Uterus (tissue), 4 donors: ENCODE measurements around the gene HS6ST3. TPM values are rescaled to one million over a fixed set of nuclear protein-coding genes. Genes with fewer than 3 reads are reported as not detected.
"Not testable (repeated sequence)": the region's sequence is repeated elsewhere in the genome, so short reads cannot be mapped to it uniquely, and the experiment has no call there.

Experiments used
- DNase-seq, 2 donors: peaks; one replicate each; pipeline ENCODE4 v3.0.0-alpha.2; 2019 to 2020
- H3K27ac ChIP-seq, 2 donors: fragments of 200-600 bp; sonication (generic); 1 replicate in 1 of 2; 2 replicates in 1 of 2; pipeline ENCODE4 v1.5.1; 2016 to 2018
- H3K27me3 ChIP-seq, 2 donors: fragments of 200-600 bp; sonication (generic); one replicate each; pipeline ENCODE4 v1.5.1; 2018 to 2019; ENCODE audit warnings: control low read depth in 1 of 2
- H3K36me3 ChIP-seq, 2 donors: fragments of 200-600 bp; sonication (generic); one replicate each; pipeline ENCODE4 v1.5.1; 2019; ENCODE audit warnings: control low read depth in 1 of 2
- H3K4me1 ChIP-seq, 2 donors: fragments of 200-600 bp; sonication (generic); one replicate each; pipeline ENCODE4 v1.5.1; 2018 to 2019; ENCODE audit warnings: control low read depth in 1 of 2
- H3K4me3 ChIP-seq, 2 donors: fragments of 200-600 bp; sonication (generic); 1 replicate in 1 of 2; 2 replicates in 1 of 2; pipeline ENCODE4 v1.5.1; 2018 to 2019; ENCODE audit warnings: mild to moderate bottlenecking in 1 of 2
- H3K9me3 ChIP-seq, 2 donors: fragments of 200-600 bp; sonication (generic); one replicate each; pipeline ENCODE4 v1.5.1; 2019; ENCODE audit warnings: control low read depth in 1 of 2
- POLR2A ChIP-seq, 2 donors: fragments of 450-650 bp; IDR thresholded peaks; one replicate each; pipeline ENCODE4 v1.6.1; 2016; ENCODE audit warnings: antibody characterized with exemption in 2 of 2, mild to moderate bottlenecking in 1 of 2, moderate library complexity in 1 of 2
- intact Hi-C: fragments of 100-400 bp; cut with DNase I; formaldehyde crosslinking; loops from one replicate; pipeline ENCODE4 v1.15.1; 2023; ENCODE audit warnings: low total_unique reads
- total RNA-seq, 4 donors: library from RNA; depleted of rRNA in 3 of 4; stranded (reverse); fragments of >200 nt in 3 of 4; gene quantifications; one replicate each; pipeline versions ENCODE4 v1.1.0 to v1.2.4, GENCODE V29; 2014 to 2023
- TF ChIP-seq, protein P1 (sequence below), 4 experiments: fragments of 200-600 bp in 2 of 4; fragments of 450-650 bp in 2 of 4; sonication (generic) in 2 of 4; IDR thresholded peaks; one replicate each; pipeline ENCODE4 v1.5.1; 2016 to 2019; ENCODE audit warnings: antibody characterized with exemption in 4 of 4, mild to moderate bottlenecking in 2 of 4, moderate library complexity in 1 of 4
- donor health status: DM: yes; HTN: yes; CAD: no.

Gene HS6ST3
- total RNA-seq, 4 donors from 2014 or later = 1.3 to 8.7 (median 5.3) TPM

GRCh38 chr13:96093296-96094006 lies 3.5 kb downstream of the HS6ST3 start:
- Histone ChIP-seq H3K4me1 (no peaks in the 10 kb centered on the region), H3K27me3 (peaks cover 0 to 3% of the 10 kb centered on the region in 2 donors), H3K4me3 (no peak overlapping the region), H3K9me3 (no peaks in the 10 kb centered on the region), H3K36me3 (no peaks in the 10 kb centered on the region), H3K27ac (no peak overlapping the region)
- TF ChIP-seq, protein P1, sequence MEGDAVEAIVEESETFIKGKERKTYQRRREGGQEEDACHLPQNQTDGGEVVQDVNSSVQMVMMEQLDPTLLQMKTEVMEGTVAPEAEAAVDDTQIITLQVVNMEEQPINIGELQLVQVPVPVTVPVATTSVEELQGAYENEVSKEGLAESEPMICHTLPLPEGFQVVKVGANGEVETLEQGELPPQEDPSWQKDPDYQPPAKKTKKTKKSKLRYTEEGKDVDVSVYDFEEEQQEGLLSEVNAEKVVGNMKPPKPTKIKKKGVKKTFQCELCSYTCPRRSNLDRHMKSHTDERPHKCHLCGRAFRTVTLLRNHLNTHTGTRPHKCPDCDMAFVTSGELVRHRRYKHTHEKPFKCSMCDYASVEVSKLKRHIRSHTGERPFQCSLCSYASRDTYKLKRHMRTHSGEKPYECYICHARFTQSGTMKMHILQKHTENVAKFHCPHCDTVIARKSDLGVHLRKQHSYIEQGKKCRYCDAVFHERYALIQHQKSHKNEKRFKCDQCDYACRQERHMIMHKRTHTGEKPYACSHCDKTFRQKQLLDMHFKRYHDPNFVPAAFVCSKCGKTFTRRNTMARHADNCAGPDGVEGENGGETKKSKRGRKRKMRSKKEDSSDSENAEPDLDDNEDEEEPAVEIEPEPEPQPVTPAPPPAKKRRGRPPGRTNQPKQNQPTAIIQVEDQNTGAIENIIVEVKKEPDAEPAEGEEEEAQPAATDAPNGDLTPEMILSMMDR (IDR thresholded peaks at IDR 0.05) = no peak
- TF ChIP-seq POLR2A (IDR thresholded peaks at IDR 0.05) = no peak
- intact Hi-C loops = no loop called here
- DNase-seq = no peak

GRCh38 chr13:96100457-96101220 lies 10.7 kb downstream of the HS6ST3 start:
- intact Hi-C loops = no loop called here
- H3K4me3 ChIP-seq = no peak overlapping the region
- no peak for DNase-seq
- TF ChIP-seq, protein P1 (IDR thresholded peaks at IDR 0.05) = no peak
- TF ChIP-seq POLR2A (IDR thresholded peaks at IDR 0.05) = no peak
- no peaks in the 10 kb centered on the region for H3K27me3 ChIP-seq
- H3K27ac ChIP-seq = no peak overlapping the region
- no peaks in the 10 kb centered on the region for H3K36me3 ChIP-seq
- H3K9me3 ChIP-seq = no peaks in the 10 kb centered on the region
- no peaks in the 10 kb centered on the region for H3K4me1 ChIP-seq

DNA sequence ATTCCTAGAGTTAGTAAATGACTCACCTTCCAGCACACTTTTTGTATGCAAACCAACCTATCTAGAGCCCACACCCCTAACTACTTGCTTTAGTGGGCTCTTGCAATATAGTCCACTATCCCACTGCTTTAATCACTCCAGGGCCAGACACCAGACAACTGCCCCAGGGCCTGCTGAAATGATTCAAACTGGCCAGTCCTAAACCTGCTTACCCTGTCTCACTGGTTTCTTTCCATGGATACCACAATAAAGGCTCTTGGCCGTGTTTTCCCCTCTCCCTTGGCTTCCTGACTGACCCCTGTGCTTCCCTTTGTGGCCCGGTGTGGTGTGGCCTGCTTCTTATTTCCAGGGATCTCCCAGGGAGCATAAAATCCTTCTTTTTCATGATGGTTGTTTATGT lies 14.6 kb downstream of the HS6ST3 start:
- intact Hi-C loops = no loop called here
- Histone ChIP-seq H3K27me3 (no peaks in the 10 kb centered on the region), H3K36me3 (no peaks in the 10 kb centered on the region), H3K4me1 (no peaks in the 10 kb centered on the region), H3K9me3 (no peaks in the 10 kb centered on the region), H3K4me3 (no peak overlapping the region), H3K27ac (no peak overlapping the region)
- no peak for DNase-seq
- no peak for TF ChIP-seq POLR2A (IDR thresholded peaks at IDR 0.05)

- H3K4me3 ChIP-seq, H3K27me3 ChIP-seq, H3K4me1 ChIP-seq, H3K9me3 ChIP-seq, H3K27ac ChIP-seq, H3K36me3 ChIP-seq, DNase-seq, intact Hi-C loops: not testable (repeated sequence)
These were observed 18.2 kb downstream of the HS6ST3 start for GRCh38 chr13:96108072-96108471.

DNA sequence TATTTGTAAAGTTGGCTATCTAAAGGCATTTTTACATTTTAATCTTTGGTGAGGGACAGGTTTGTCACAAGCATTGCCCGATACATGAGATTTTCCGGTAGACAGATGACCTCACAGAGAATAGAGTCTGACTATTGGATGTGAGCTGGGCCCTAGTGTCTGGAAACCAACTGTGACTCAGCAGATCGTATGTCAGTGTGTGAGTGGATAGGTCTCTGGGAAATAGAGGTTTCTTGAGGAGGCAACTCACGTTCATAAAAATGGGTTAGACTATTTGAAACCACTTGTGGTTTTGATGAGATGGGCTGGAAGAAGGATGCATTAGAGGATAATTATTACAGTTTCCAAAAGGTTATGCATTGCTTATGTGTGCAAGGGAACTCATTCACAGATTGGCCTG lies 19.2 kb downstream of the HS6ST3 start:
- Histone ChIP-seq H3K36me3 (no peaks in the 10 kb centered on the region), H3K4me1 (no peaks in the 10 kb centered on the region), H3K4me3 (no peak overlapping the region), H3K27ac (no peak overlapping the region), H3K9me3 (no peaks in the 10 kb centered on the region), H3K27me3 (no peaks in the 10 kb centered on the region)
- no peak for TF ChIP-seq POLR2A (IDR thresholded peaks at IDR 0.05)
- TF ChIP-seq, protein P1 (IDR thresholded peaks at IDR 0.05) = no peak
- no peak for DNase-seq
- intact Hi-C loops = no loop called here

DNA sequence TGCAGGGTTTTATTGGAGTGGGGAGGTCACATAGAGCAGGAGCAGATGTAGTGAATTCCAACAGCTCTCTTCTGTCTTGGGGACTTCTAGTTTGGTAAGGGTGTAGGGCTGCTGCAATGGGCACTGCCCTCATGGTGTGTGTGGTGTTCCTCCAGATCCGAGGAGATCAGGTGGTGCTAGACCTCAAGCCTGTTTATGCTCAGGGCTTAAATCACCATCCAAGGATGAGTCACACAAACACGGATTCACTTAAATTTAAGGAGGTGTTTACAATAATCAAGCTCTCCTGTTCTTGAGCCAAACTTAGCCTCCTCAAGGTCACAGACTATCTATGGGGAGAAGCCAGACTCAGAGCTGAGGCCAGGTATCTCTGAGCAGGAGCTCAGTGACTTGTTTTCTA lies 23.0 kb downstream of the HS6ST3 start:
- no peak for TF ChIP-seq POLR2A (IDR thresholded peaks at IDR 0.05)
- TF ChIP-seq, protein P1 (IDR thresholded peaks at IDR 0.05) = no peak
- H3K27ac ChIP-seq = no peak overlapping the region
- intact Hi-C loops = no loop called here
- no peaks in the 10 kb centered on the region for H3K36me3 ChIP-seq
- no peak overlapping the region for H3K4me3 ChIP-seq
- H3K9me3 ChIP-seq = no peaks in the 10 kb centered on the region
- no peaks in the 10 kb centered on the region for H3K4me1 ChIP-seq
- H3K27me3 ChIP-seq = no peaks in the 10 kb centered on the region
- DNase-seq = peak in 1 of 2 donors; percentile 19

DNA sequence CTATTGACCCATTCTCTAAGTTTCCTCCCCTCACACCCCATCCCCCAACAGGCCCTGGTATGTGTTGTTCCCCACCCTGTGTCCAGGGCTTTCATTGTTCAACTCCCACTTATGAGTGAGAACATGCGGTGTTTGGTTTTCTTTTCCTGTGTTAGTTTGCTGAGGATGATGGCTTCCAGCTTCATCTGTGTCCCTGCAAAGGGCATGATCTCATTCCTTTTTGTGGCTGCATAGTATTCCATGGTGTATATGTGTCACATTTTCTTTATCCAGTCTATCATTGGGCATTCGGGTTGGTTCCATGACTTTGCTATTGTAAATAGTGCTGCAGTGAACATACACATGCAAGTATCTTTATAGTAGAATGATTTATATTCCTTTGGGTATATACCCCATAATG lies 25.5 kb downstream of the HS6ST3 start:
- H3K27me3 ChIP-seq, H3K36me3 ChIP-seq, H3K9me3 ChIP-seq, intact Hi-C loops, H3K4me1 ChIP-seq, H3K27ac ChIP-seq, H3K4me3 ChIP-seq, DNase-seq: not testable (repeated sequence)
